Thoracic aorta (tissue), 2 donors: ENCODE measurements around the gene PRKD1. TPM values are rescaled to one million over a fixed set of nuclear protein-coding genes. Genes with fewer than 3 reads are reported as not detected.

Experiments
- ATAC-seq: fragments of 150-250 bp; one replicate; pipeline ENCODE4 v1.8.0; 2017; ENCODE audit warnings: low read depth; ENCODE audit not compliant: insufficient number of reproducible peaks, low FRiP score
- DNase-seq: peaks from one replicate; pipeline ENCODE4 v3.0.0-alpha.2; 2020; ENCODE audit warnings: low spot score
- H3K27ac ChIP-seq, 2 donors: fragments of 200-600 bp; sonication (generic); 1 replicate in 1 of 2; 2 replicates in 1 of 2; pipeline ENCODE4 v1.5.1; 2016; ENCODE audit warnings: mild to moderate bottlenecking in 2 of 2, moderate library complexity in 2 of 2
- H3K27me3 ChIP-seq: fragments of 200-600 bp; sonication (generic); replicated peaks from 2 replicates; pipeline ENCODE4 v1.6.0; 2016; ENCODE audit warnings: mild to moderate bottlenecking; ENCODE audit not compliant: insufficient read depth
- H3K36me3 ChIP-seq: fragments of 200-600 bp; sonication (generic); one replicate; pipeline ENCODE4 v1.5.1; 2016
- H3K4me1 ChIP-seq, 2 donors: fragments of 200-600 bp; sonication (generic); 1 replicate in 1 of 2; 2 replicates in 1 of 2; pipeline versions ENCODE4 v1.5.1 to v1.6.0; 2016; ENCODE audit warnings: low read depth in 2 of 2, mild to moderate bottlenecking in 1 of 2; ENCODE audit not compliant: control insufficient read depth in 1 of 2
- H3K4me3 ChIP-seq: fragments of 200-600 bp; sonication (generic); 2 replicates; pipeline ENCODE4 v1.5.1; 2016; ENCODE audit warnings: mild to moderate bottlenecking
- H3K9me3 ChIP-seq: fragments of 200-600 bp; sonication (generic); 2 replicates; pipeline ENCODE4 v1.5.1; 2016
- CTCF ChIP-seq: fragments of 200-600 bp; sonication (generic); IDR thresholded peaks from one replicate; pipeline ENCODE4 v1.5.1; 2019; ENCODE audit warnings: antibody characterized with exemption
- total RNA-seq, 2 donors: library from RNA; depleted of rRNA; stranded (reverse); fragments of >200 nt; gene quantifications; one replicate each; pipeline versions ENCODE4 v1.1.0 to v1.2.3, GENCODE V29; 2016

Gene PRKD1
- total RNA-seq, 2 donors from 2014 or later: 34.0 to 38.4 TPM

GRCh38 chr14:29802211-29802610 lies 125.4 kb downstream of the PRKD1 start:
- ATAC-seq: no peak

DNA sequence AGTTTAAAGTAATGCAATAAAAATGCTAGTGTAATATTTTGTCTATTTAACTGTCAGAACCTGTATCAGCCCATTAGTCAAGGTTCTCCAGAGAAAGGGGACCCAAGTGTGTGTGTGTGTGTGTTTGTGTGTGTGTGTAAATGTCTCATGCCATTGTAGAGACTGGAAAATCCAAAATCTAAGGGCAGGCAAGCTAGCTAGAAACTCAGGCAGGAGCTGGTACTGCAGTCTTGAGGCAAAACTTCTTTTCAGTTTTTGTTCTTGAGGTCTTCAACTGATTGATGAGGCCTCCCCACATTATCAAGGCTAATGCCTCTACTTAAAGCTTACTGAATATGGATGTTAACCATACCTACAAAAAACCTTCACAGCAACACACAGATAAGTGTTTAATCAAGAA lies 126.7 kb downstream of the PRKD1 start:
- no peaks in the 10 kb centered on the region for H3K27me3 ChIP-seq
- no peak overlapping the region for H3K27ac ChIP-seq
- H3K4me3 ChIP-seq: no peak overlapping the region
- TF ChIP-seq CTCF: no peak
- H3K9me3 ChIP-seq: no peaks in the 10 kb centered on the region
- no peak for DNase-seq
- H3K4me1 ChIP-seq: peaks cover 6 to 32% of the 10 kb centered on the region in 2 donors
- no peaks in the 10 kb centered on the region for H3K36me3 ChIP-seq
- no peak for ATAC-seq

More at GRCh38 chr14:29802211-29802610, 125.4 kb downstream of the PRKD1 start:
- no peak for DNase-seq
- Histone ChIP-seq H3K36me3 (no peaks in the 10 kb centered on the region), H3K4me3 (no peak overlapping the region), H3K27me3 (no peaks in the 10 kb centered on the region), H3K4me1 (peaks cover 8 to 39% of the 10 kb centered on the region in 2 donors), H3K27ac (no peak overlapping the region), H3K9me3 (no peaks in the 10 kb centered on the region)
- no peak for TF ChIP-seq CTCF

DNA sequence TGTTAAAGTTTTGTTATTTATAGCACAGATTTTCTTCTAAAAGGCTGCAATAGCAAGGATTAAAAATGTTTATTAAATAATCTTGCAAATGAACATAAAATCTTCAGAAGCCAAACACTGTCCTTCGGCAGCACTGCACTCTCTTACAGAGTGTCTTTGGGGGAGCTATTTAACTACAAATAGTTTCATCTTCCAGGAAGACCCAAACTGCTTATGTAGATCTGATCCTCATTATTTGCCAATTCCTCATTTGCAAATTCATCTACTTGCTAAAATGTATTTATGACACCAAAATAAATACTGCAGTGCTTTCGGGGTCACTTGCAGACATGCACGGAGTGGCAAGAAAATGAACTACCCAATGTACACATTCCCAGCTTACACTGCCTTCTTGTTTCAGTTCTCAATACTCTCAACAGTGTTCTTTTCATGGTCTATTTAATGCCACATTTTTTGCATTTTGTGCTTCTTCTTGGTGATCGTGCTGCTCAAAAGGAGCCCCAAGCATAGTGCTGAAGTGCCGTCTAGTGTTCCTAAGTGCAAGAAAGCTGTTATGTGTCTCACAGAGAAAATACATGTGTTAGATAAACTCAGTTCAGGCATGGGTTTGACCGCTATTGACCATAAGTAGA lies 128.1 kb downstream of the PRKD1 start:
- H3K4me3 ChIP-seq: no peak overlapping the region
- no peaks in the 10 kb centered on the region for H3K9me3 ChIP-seq
- DNase-seq: no peak
- no peak for TF ChIP-seq CTCF
- H3K27me3 ChIP-seq: no peaks in the 10 kb centered on the region
- peaks cover 0 to 19% of the 10 kb centered on the region in 2 donors for H3K4me1 ChIP-seq
- no peak overlapping the region for H3K27ac ChIP-seq
- no peaks in the 10 kb centered on the region for H3K36me3 ChIP-seq
- ATAC-seq: no peak

DNA sequence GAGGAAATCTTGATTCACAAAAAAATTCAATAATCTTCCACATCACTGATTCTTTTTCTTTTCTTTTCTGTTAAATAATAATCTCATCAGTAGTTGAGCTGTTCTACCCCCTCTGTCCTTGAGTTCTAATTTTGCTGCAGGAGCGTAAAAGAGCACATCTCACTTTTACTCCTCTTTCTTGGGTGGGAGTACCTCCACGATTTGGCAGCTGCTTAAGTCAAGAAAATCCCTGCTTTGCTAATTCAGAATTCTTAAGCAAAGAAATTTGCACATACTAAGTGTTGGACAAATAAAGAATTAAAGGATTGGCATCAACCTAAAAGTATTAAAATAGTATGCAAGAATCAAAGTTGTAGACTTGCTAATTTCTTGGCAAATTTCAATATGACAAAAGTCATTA lies 128.8 kb downstream of the PRKD1 start:
- Histone ChIP-seq H3K27ac (no peak overlapping the region), H3K9me3 (no peaks in the 10 kb centered on the region), H3K4me1 (peaks cover 0 to 13% of the 10 kb centered on the region in 2 donors), H3K4me3 (no peak overlapping the region), H3K36me3 (no peaks in the 10 kb centered on the region), H3K27me3 (no peaks in the 10 kb centered on the region)
- TF ChIP-seq CTCF: no peak
- DNase-seq: no peak
- no peak for ATAC-seq

DNA sequence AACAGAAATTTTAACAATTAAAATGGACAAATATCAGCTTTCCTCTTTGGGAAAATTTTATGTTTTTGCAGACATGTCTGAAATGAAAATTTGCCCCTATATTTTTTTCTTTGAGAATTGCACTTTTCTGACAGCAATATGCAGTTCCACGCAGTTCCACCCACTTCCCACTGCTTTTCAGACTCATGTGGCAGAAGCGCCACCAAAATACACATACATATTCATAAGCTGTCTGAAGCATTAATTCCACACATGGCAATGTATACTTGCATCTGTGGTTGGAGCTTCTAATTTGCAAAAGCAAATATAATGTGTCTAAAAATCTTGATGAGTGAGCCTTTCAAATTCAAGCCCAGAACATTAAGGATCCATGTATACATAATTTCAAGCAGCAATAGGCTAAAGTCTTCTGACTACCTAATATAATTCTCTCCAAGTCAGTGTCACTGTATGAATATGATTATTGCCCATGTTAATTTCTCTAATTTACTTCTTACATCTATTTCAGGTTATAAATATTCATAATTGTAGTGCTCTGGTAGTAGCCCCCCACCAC lies 129.5 kb downstream of the PRKD1 start:
- no peak for ATAC-seq
- no peak overlapping the region for H3K4me3 ChIP-seq
- peaks cover 0 to 13% of the 10 kb centered on the region in 2 donors for H3K4me1 ChIP-seq
- no peak for DNase-seq
- H3K27me3 ChIP-seq: no peaks in the 10 kb centered on the region
- H3K9me3 ChIP-seq: no peaks in the 10 kb centered on the region
- H3K36me3 ChIP-seq: no peaks in the 10 kb centered on the region
- no peak for TF ChIP-seq CTCF
- H3K27ac ChIP-seq: no peak overlapping the region
